Nucleus accumbens (tissue), 56 donors: ENCODE data around the gene MSMO1.
"Not testable (repeated sequence)": the region's sequence is repeated elsewhere in the genome, so short reads cannot be mapped to it uniquely, and the experiment has no call there.

Experiments
- DNase-seq, 56 donors: peaks; one replicate each; lab custom pipeline; 2025; lab: John Stamatoyannopoulos, UW

Gene MSMO1

DNA sequence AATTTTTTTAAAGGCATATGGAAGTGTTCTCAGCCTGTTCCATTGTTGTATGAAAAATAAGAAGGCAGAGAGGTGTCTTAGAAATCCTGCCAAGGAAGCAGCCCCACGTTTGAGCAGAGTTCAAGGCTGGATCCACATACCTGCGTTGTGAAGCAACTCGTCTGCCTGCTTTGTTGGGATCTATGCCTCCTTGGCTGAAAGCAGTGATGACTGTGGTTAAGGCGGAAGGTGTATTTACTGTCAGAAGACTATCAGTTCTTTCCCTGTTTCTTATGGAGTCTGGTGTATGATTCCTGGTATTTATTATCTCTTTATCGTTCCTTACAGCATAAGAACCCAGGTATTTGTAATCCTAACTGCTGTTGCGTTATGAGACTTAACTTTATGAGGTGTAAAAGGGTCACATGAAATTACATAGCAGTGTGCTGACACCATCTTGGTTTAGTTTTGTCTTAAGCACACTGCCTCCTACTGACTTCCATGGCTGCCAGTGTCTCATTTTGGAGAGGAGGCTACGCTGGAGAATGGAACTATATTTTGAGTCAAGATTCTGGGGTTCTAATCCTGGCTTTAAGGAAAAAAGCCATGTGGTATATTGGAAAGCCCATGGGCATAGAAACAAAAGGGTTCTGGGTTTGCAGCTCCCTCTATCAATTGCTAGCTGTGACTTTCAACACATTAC, 3.1 kb upstream of the MSMO1 start:
- no peak for DNase-seq

DNA sequence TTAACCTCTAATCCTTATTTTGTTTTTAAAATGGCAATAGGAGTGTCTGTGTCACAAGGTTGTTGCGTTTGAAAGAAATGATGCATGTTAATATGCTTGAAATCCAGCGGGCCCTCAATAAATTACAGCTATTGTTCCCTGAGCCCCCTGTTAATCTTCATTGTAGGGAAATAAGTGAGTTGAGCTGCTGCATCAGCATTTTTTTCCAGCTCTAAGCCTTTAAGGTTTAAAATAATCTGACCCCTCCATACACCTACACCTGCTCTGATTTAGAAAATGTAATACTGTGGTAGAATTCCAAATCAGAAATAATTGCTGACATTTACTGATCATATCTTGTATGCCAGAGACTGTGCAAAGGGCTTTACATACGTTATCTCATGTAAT, 2.6 kb upstream of the MSMO1 start:
- no peak for DNase-seq

DNA sequence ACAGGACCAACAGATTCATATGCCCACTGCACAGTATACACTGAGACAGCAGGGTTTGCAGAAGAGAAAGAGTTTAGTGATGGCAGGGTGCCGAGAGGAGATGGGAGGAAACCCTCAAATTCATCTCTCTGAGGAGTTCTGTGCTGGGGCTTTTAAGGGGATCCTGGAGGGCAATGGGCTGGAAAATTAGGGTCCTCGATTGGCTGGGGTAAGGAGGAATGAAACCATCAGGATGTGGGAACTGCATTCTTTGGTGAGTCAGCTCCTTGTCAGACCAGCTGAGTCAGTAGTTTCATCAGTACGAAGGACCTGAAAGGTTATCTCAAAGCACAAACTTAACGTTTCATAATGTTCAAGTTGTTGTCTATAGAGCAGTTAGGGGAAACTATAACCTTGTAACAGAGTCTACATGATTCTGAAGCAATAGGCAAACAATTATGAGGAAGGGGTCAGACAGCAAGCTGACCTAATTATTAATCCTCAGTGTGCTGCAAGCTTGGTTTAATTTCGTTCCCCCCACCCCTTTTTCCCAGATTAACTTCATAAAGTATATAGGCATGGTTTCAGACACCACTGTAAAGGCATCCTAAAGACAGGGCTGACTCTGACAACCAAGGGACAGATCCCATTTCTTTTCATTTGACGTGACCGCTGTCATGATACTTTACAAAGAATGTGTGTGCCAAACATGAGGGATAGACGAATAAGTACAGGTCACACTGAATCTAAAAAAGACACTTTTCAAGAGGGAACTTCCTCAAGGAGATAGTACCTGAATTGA, 1.5 kb upstream of the MSMO1 start:
- DNase-seq, result no peak

DNA sequence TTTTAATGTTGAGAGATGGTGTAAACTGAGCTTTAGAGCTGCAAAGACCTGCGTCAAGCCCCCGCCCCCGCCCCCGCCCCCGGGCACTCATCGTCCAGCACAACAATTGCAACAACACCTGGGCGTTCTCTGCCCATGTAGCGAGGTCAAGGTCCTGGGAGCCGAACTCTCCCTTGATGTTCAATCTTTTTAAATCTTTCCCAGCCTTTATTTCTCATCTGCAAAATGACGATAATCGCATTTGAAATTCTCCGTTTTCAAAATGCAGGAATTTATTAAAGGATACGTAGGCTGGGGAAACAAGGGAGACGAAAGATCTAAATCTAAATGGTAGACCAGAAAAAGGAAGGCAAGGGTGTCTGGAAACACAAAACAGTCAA, 648 bp upstream of the MSMO1 start:
- DNase-seq, result peak in 14 of 56 donors; percentile 10 to 50 (median 18)

DNA sequence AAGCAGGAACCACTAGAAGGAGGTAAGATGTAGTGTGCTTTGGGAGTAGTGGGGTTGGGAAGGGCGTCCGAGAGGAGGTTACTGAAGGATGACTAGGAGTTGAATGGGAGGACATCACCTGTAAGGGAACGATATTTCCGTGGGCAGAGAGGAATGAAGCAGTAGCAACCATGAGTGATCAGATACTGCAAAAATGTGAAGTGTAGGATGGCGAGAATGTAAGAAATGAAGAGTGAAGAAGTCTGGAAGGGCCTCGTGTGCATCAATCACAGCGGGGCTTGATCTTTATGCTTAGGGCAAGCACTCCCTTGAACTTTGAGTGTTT, 594 bp downstream of the MSMO1 start:
- peak in 1 of 56 donors; percentile 24 for DNase-seq

DNA sequence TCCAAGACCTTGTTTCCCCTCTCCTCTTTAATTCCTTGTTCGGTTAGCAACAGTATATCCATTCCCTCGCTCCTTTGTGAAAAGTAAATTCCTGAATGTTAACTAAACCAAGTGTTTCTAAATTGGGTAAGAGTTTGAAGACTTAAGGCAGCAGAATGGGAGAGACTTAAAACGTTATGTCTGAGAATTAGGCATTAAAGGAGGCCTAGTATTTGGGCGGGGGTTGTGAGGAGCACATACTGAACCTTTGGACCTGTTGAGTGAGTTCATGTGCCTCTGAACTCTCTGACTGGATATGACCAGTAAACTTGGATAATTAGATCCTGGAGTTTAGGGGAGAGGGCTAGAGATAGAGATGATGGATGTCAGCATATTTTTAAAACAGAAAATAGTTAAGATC, 1.2 kb downstream of the MSMO1 start:
- no peak for DNase-seq

DNA sequence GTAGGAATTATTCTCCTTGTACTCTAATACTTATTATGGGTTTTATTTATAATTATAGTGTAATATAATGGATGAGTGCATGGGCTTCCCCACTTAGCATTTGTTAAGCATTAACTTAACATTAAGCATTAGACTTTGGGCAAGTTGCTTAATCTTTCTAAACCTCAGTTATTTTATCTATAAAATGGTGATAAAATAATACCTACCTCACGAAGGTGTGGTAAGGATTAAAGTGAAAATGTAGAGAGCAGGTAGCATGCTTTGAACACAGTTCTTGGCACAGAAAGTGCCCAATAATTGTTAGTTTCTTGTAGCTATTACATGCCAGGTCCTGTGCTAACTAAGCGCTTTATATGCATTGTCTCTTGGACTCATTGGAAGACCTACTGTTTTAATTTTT, 2.6 kb downstream of the MSMO1 start:
- DNase-seq, result no peak

DNA sequence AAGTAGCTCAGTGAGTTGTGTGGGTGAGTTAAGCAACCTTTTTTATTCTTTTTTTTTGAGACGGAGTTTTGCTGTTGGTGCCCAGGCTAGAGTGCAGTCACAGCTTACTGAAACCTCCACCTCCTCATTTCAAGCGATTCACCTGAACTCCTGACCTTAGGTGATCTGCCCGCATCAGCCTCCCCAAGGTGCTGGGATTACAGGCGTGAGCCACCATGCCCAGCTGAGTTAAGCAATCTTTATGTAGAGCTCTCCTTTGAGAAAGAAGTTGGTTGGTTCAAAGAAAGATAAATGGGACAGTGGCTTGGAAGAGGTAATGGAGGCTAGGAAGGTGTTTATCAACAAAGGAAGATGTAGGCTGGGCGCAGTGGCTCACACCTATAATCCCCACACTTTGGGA, 3.2 kb downstream of the MSMO1 start:
- no peak for DNase-seq

DNA sequence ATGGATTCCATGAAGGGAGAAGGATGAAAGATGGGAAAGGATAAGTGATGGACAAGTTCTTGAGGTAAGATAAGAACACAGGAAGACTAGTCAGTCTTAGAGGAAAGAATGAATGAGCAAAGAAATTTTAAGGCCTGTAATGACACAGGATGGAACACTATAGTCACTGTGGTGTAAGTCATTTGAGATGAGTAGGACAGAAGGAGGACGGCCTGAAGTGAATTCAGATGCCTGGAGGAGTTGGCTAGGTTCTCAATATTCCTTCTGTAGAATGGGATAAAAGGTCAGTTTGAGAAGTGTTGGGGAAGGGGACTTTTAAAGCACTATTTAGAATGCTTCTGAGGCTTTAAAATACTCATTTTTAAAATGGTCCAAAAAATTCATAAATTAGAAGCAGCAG, 3.9 kb downstream of the MSMO1 start:
- DNase-seq, result no peak

DNA sequence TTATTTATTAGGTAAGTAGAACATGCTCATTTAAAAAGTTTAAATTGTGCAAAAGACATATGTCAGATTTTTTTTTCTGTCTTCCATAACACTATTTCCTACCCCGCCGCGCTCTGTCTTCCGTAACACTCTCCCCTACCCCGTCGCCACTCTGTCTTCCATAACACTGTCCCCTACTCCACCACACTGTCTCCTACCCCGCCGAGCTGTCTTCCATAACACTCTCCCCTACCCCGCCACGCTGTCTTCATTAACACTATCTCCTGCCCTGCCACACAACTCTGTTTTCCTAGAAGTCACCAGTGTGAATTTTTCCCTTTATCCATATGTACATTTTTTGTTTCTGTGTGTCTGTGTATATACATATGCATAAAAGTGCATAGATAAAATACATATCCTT, 4.4 kb downstream of the MSMO1 start:
- no peak for DNase-seq

DNA sequence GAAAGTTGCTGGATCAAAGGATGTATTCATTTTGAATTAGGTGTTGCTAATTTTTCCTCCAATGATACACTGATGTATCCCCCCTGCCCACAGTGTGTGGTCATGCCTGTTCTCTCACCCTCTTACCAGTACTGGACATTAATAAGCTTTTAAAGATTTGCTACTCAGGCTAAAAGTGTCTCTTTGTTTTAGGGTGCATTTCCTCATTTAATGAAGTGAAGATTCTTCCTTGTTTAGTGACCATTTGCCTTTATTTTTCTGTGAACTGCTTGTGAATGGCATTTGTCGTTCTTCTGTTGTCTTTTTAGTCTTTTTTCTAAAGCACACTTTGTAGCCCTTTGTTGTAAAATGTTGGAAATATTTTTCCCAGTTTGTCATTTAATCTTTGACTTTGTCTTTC, 5.0 kb downstream of the MSMO1 start:
- no peak for DNase-seq

DNA sequence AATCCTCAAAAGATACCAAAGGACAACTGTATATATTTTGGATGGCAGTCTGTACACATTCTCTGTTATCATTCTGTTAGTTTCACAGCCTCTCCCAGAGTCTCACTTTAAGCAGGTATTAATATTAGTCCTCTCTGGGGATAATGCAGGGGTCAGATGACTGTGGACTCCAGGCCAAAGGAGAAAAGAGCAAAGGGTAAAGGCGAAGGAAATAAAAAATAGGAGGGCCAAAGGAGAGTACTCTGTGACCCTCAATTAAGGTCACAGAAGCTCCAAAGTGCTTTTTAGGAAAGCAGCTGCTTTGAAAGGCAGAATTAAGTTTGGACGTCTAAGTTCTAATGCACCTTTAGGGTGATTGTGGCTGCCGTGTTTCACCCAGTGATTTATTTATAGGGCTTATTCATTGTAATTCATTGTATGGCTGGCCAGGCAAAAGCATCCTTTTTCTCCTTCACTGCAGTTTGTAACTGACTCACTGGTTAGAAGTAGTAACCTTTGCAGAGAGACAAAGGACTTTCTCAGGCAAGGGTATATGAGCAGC, 7.8 kb downstream of the MSMO1 start:
- no peak for DNase-seq

DNA sequence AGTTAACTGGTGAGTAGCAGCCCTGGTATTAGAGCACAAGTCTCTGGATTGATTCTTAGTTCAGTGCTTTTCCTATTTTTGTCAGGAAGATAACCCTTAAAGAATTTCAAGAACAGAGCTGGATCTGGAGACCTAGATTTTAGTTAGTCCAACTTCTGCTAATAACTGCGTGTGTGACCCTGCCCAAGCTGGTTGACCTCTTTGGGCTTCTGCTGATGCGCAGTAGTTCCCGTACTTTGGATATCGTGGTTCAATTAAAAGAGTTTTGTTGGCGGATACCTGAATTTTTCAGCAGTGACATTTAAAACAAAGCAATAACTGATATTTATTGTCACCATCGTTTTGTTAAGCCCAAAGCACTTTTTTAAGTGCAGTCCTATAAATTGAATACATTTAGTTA, 9.3 kb downstream of the MSMO1 start:
- no peak for DNase-seq

DNA sequence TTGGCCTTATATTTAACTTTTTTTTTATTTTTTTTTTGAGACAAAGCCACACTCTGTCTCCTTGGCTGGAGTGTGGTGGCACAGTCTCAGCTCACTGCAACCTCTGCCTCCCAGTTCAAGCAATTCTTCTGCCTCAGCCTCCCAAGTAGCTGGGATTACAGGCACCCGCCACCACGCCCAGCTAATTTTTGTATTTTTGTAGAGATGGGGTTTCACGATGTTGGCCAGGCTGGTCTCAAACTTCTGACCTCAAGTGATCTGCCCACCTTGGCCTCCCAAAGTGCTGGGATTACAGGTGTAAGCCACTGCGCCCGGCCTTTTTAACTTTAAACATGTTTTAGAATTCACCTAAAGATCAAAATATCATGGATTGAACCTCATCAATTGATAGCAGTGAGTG, 14.9 kb downstream of the MSMO1 start:
- not testable (repeated sequence) for DNase-seq

DNA sequence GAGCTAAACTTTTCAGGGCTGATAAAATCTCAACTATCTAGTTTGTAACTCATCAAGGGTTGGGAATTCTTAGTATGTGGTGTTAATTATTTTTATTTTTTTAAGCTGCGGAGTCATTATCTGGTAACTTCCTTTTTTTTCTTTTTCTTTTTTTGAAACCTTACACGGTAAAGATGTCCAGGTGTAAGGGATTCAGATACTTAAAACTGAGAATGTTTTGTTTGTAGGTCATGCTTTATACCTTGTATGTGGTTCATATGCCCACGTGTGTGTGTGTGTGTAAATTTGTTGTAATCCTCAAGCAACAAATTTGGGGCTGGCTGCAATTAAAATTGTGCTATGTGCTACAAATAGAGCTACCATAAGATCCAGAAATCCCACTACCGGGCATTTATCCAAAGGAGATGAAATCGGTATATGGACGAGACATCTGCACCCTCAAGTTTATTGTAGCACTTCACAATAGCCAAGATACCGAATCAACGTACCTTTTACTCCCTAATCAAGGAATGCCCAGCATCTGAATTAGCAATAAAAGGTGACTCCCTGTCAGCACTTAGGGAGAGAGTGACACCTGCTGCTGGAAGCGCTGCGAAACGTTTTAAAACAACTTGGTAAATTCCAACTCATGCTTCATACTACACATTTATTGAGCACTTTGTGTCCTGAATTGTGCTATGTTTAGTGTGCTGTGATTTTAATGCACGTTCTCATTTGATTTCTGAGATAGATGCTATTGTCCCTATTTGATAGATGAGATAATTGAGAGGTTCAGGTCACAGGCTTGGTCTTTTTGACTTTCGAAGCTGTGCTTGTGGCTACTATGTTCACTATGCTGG, 16.1 kb downstream of the MSMO1 start:
- peak in 3 of 56 donors; percentile 11 to 28 (median 26) for DNase-seq

DNA sequence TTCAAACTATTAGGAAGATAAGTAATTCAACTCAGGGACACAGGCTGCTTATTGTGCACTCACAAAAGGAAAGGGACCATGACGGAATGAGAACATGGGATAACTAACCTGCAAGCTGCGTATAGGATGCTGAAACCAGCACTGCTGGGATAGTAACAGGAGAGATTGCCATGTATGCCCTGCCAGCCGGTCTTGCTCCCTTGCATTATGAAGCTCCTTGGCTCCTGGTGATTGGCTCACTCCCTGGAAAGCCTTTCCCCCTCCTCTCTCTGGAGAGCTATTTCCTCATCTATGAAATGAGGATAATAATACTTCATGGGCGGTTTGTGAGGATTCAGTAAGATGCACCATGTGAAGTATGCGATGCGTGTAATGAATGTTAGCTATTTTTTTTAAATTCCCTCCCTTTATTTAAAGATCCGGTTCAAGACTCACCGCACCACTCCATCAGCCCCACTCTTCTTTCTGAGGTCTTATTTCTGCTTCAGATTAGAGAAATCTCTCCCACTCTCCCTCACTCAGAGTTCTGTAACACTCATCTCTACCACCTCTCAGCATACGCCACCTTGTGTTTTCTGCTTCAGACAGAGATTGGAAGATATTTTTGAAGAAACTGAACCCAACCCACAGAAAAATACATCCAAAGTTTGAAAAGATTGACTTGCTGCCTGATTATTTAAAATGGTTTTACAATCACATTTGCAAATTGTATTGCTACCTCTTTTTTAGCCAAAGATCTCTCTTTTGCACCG, 18.4 kb downstream of the MSMO1 start:
- DNase-seq, result peak in 3 of 56 donors; percentile 9 to 24 (median 9)

DNA sequence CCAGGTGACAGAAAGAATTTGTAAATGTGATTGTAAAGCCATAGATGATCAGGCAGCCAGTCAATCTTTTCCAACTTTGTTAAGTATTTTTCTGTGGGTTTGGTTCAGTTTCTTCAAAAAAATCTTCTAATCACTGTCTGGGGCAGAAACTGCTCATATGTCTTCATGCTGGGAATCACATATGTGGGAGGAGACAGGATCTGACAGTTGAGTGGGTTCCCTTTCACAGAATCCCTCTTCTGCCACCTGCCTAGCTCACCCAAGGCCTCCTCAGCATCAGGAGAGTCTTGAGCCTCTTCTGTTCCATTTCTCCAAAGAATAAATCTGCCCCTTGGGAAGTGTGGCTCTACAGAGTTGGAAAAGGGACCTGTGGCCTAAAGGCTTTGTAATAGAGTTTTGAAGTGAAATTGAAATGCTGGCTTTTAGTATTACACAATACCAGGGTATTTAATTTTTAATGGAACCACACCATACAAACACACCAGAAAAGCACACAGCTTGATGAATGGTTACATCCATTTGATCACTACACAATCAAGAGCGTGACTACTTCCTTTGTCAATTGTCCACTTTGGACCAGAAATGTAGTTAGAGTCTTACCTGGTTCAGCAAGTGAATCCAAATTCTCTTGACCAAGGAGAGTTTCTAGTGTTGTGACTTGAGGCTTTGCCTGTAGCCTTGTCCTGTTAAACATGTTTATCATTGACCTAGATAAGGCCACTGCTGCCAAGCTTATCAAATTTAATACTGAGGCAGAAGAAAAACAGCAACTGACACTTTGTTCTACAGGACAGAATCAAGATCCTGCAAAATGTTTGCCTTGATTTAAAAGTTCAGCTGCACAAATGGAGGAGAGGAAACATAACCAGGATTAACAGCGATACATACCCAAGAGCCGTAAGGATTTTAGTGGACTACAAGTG, 20.4 kb downstream of the MSMO1 start:
- DNase-seq, result peak in 4 of 56 donors; percentile 10 to 13 (median 12)

DNA sequence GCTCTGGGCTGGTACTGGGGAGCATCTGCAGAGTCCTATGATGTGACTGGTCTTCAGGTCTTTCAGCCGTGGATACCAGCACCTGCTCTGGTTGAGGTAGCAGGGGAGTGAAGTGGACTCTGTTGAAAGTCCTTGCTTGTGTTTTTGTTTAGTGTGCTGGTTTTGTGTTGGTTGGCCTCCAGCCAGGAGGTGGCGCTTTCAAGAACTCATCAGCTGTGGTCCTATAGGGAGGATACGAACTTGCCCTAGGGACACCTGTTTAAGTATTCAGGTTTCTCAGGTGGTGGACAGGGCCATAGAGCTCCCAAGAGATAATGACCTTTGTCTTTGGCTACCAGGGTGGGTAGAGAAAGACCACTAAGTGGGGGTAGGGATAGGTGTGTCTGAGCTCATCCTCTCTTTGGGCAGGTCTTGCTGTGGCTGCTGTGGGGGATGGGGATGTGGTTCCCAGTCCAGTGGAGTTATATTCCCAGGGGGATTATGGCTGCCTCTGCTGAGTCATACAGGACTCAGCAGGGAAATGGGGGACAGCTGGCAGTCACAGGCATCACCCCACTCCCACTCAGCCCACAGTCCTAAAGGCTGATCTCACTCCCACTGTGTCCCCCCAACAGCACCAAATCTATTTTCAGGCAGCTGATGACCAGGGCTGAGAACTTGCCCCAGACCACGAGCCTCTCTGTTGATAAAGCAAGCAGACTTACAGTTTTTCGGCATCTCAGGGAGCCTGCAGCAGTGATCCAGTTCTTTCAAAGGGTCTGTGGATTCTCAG, 24.1 kb downstream of the MSMO1 start:
- DNase-seq, result no peak

DNA sequence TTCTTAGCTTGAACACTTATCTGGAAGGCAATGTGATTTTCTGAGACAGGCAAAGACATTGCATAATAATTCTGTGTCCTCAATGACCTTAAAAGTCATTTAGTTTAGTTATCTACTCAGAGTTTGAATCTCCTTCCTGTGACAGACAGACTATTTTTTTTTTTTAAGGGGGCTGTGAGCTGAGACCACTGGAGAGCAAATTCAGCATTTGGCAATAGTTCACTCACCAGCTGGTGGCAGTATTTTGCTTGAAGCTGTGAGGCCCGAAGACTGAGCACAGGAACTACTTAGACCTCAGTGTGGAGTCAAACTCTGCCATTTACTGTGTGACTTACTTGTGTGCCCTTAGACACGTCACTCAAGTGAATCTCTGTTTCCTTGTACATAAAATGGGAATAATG, 28.4 kb downstream of the MSMO1 start:
- peak in 23 of 56 donors; percentile 1 to 42 (median 13) for DNase-seq
